Activated CD8-positive, alpha-beta memory T cell treated with anti-CD3 and anti-CD28 coated beads, Interleukin-2, amount 50 U/mL, for 24 hours (primary cell): ENCODE results near the gene SPRR5.

Experiments used
- DNase-seq: peaks from one replicate; pipeline ENCODE4 v3.0.0-alpha.2; 2020; ENCODE audit errors: extremely low read depth

SPRR5 gene

GRCh38 chr1:152946651-152947256 lies at the start of gene SPRR5:
SPRR5 (plus strand) TSS chr1:152947206; CDS start chr1:152948555, 1,349 bp downstream.
- no peak for DNase-seq

- DNase-seq: no peak
These were observed 48.0 kb upstream of the SPRR5 start for GRCh38 chr1:152899027-152899426.

GRCh38 chr1:152899883-152900282 lies 47.1 kb upstream of the SPRR5 start:
- no peak for DNase-seq

- no peak for DNase-seq
These were observed 45.4 kb upstream of the SPRR5 start for GRCh38 chr1:152901631-152902030.

- no peak for DNase-seq
These were observed 44.4 kb upstream of the SPRR5 start for GRCh38 chr1:152902636-152903035.

- no peak for DNase-seq
These were observed 42.1 kb upstream of the SPRR5 start for GRCh38 chr1:152904688-152905440.

- no peak for DNase-seq
These were observed 40.9 kb upstream of the SPRR5 start for GRCh38 chr1:152906023-152906565.

- no peak for DNase-seq
These were observed 39.1 kb upstream of the SPRR5 start, which contains the start of gene IVL for GRCh38 chr1:152907686-152908601. IVL (plus strand) TSS chr1:152908546; CDS start chr1:152909798, 1,252 bp downstream.

- DNase-seq: no peak
These were observed 37.8 kb upstream of the SPRR5 start for GRCh38 chr1:152909206-152909605.

GRCh38 chr1:152912471-152912870 lies 34.5 kb upstream of the SPRR5 start:
- no peak for DNase-seq

- no peak for DNase-seq
These were observed 34.1 kb upstream of the SPRR5 start for GRCh38 chr1:152912900-152913299.

- DNase-seq: no peak
These were observed 29.2 kb upstream of the SPRR5 start for GRCh38 chr1:152917794-152918193.

GRCh38 chr1:152919071-152919470 lies 27.9 kb upstream of the SPRR5 start:
- no peak for DNase-seq

- no peak for DNase-seq
These were observed 22.8 kb upstream of the SPRR5 start for GRCh38 chr1:152924191-152924590.

- DNase-seq: no peak
These were observed 20.9 kb upstream of the SPRR5 start for GRCh38 chr1:152926091-152926490.

GRCh38 chr1:152928671-152929070 lies 18.3 kb upstream of the SPRR5 start:
- DNase-seq: no peak

- DNase-seq: no peak
These were observed 14.7 kb upstream of the SPRR5 start for GRCh38 chr1:152932170-152932811.

- no peak for DNase-seq
These were observed 13.8 kb upstream of the SPRR5 start for GRCh38 chr1:152933196-152933595.

- no peak for DNase-seq
These were observed 6.4 kb upstream of the SPRR5 start for GRCh38 chr1:152940614-152941013.

- no peak for DNase-seq
These were observed 5.8 kb upstream of the SPRR5 start for GRCh38 chr1:152941037-152941711.

GRCh38 chr1:152942161-152942560 lies 4.8 kb upstream of the SPRR5 start:
- no peak for DNase-seq
